ENCODE data around the gene HDAC4.
"Not testable (repeated sequence)": the region's sequence is repeated elsewhere in the genome, so short reads cannot be mapped to it uniquely, and the experiment has no call there.

The HDAC4 gene

GRCh38 chr2:239040152-239040761, 360.6 kb downstream of the HDAC4 start:
- Histone ChIP-seq H3K27ac (ENCODE audit: low read depth, low read length) (no peak overlapping the region), H3K9ac (ENCODE audit: low read depth in 1 of 2, low read length in 2 of 2) (no peak overlapping the region), H3K9me3 (ENCODE audit: control insufficient read depth in 1 of 2, low read length in 2 of 2) (no peaks in the 10 kb centered on the region), H3K36me3 (ENCODE audit: control insufficient read depth in 1 of 2, insufficient read depth in 2 of 2, low read length in 2 of 2) (no peaks in the 10 kb centered on the region), H3K27me3 (ENCODE audit: control insufficient read depth in 1 of 2, insufficient read depth in 2 of 2, low read length in 2 of 2) (no peaks in the 10 kb centered on the region), H3K4me3 (ENCODE audit: low read depth in 1 of 2, low read length in 2 of 2) (no peak overlapping the region), H3K4me1 (ENCODE audit: control insufficient read depth in 1 of 2, insufficient read depth in 2 of 2, low read length in 2 of 2) (no peaks in the 10 kb centered on the region)

- H3K36me3 ChIP-seq (ENCODE audit: control insufficient read depth in 1 of 2, insufficient read depth in 2 of 2, low read length in 2 of 2), result no peaks in the 10 kb centered on the region
- no peak overlapping the region for H3K4me3 ChIP-seq (ENCODE audit: low read depth in 1 of 2, low read length in 2 of 2)
- H3K9me3 ChIP-seq (ENCODE audit: control insufficient read depth in 1 of 2, low read length in 2 of 2), result no peaks in the 10 kb centered on the region
- no peak overlapping the region for H3K9ac ChIP-seq (ENCODE audit: low read depth in 1 of 2, low read length in 2 of 2)
- H3K27ac ChIP-seq (ENCODE audit: low read depth, low read length), result no peak overlapping the region
- H3K4me1 ChIP-seq (ENCODE audit: control insufficient read depth in 1 of 2, insufficient read depth in 2 of 2, low read length in 2 of 2), result no peaks in the 10 kb centered on the region
- peaks cover 0 to under 1% of the 10 kb centered on the region in 2 donors for H3K27me3 ChIP-seq (ENCODE audit: control insufficient read depth in 1 of 2, insufficient read depth in 2 of 2, low read length in 2 of 2)
Measured at GRCh38 chr2:239039479-239039861, 361.4 kb downstream of the HDAC4 start.

GRCh38 chr2:239038773-239039478, 361.9 kb downstream of the HDAC4 start:
- no peaks in the 10 kb centered on the region for H3K4me1 ChIP-seq (ENCODE audit: control insufficient read depth in 1 of 2, insufficient read depth in 2 of 2, low read length in 2 of 2)
- H3K36me3 ChIP-seq (ENCODE audit: control insufficient read depth in 1 of 2, insufficient read depth in 2 of 2, low read length in 2 of 2), result no peaks in the 10 kb centered on the region
- H3K4me3 ChIP-seq (ENCODE audit: low read depth in 1 of 2, low read length in 2 of 2), result no peak overlapping the region
- no peak overlapping the region for H3K27ac ChIP-seq (ENCODE audit: low read depth, low read length)
- H3K9me3 ChIP-seq (ENCODE audit: control insufficient read depth in 1 of 2, low read length in 2 of 2), result no peaks in the 10 kb centered on the region
- no peak overlapping the region for H3K9ac ChIP-seq (ENCODE audit: low read depth in 1 of 2, low read length in 2 of 2)
- H3K27me3 ChIP-seq (ENCODE audit: control insufficient read depth in 1 of 2, insufficient read depth in 2 of 2, low read length in 2 of 2), result peaks cover 0 to 6% of the 10 kb centered on the region in 2 donors

- H3K9ac ChIP-seq (ENCODE audit: low read depth in 1 of 2, low read length in 2 of 2); H3K27ac ChIP-seq (ENCODE audit: low read depth, low read length); H3K4me1 ChIP-seq (ENCODE audit: control insufficient read depth in 1 of 2, insufficient read depth in 2 of 2, low read length in 2 of 2); H3K9me3 ChIP-seq (ENCODE audit: control insufficient read depth in 1 of 2, low read length in 2 of 2); H3K27me3 ChIP-seq (ENCODE audit: control insufficient read depth in 1 of 2, insufficient read depth in 2 of 2, low read length in 2 of 2); H3K36me3 ChIP-seq (ENCODE audit: control insufficient read depth in 1 of 2, insufficient read depth in 2 of 2, low read length in 2 of 2); H3K4me3 ChIP-seq (ENCODE audit: low read depth in 1 of 2, low read length in 2 of 2): not testable (repeated sequence)
Measured at GRCh38 chr2:239038284-239038683, 362.5 kb downstream of the HDAC4 start.

- Histone ChIP-seq H3K36me3 (ENCODE audit: control insufficient read depth in 1 of 2, insufficient read depth in 2 of 2, low read length in 2 of 2) (no peaks in the 10 kb centered on the region), H3K4me1 (ENCODE audit: control insufficient read depth in 1 of 2, insufficient read depth in 2 of 2, low read length in 2 of 2) (no peaks in the 10 kb centered on the region), H3K27me3 (ENCODE audit: control insufficient read depth in 1 of 2, insufficient read depth in 2 of 2, low read length in 2 of 2) (peaks cover 0 to 6% of the 10 kb centered on the region in 2 donors), H3K9ac (ENCODE audit: low read depth in 1 of 2, low read length in 2 of 2) (no peak overlapping the region), H3K27ac (ENCODE audit: low read depth, low read length) (no peak overlapping the region), H3K4me3 (ENCODE audit: low read depth in 1 of 2, low read length in 2 of 2) (no peak overlapping the region), H3K9me3 (ENCODE audit: control insufficient read depth in 1 of 2, low read length in 2 of 2) (no peaks in the 10 kb centered on the region)
Measured at GRCh38 chr2:239037559-239037910, 363.3 kb downstream of the HDAC4 start.

GRCh38 chr2:239036819-239037558, 363.8 kb downstream of the HDAC4 start:
- H3K4me3 ChIP-seq (ENCODE audit: low read depth in 1 of 2, low read length in 2 of 2), result no peak overlapping the region
- H3K9me3 ChIP-seq (ENCODE audit: control insufficient read depth in 1 of 2, low read length in 2 of 2), result no peaks in the 10 kb centered on the region
- H3K27ac ChIP-seq (ENCODE audit: low read depth, low read length), result no peak overlapping the region
- no peaks in the 10 kb centered on the region for H3K4me1 ChIP-seq (ENCODE audit: control insufficient read depth in 1 of 2, insufficient read depth in 2 of 2, low read length in 2 of 2)
- no peaks in the 10 kb centered on the region for H3K36me3 ChIP-seq (ENCODE audit: control insufficient read depth in 1 of 2, insufficient read depth in 2 of 2, low read length in 2 of 2)
- no peak overlapping the region for H3K9ac ChIP-seq (ENCODE audit: low read depth in 1 of 2, low read length in 2 of 2)
- peaks cover 0 to 6% of the 10 kb centered on the region in 2 donors for H3K27me3 ChIP-seq (ENCODE audit: control insufficient read depth in 1 of 2, insufficient read depth in 2 of 2, low read length in 2 of 2)

GRCh38 chr2:239035997-239036731, 364.7 kb downstream of the HDAC4 start:
- H3K4me1 ChIP-seq (ENCODE audit: control insufficient read depth in 1 of 2, insufficient read depth in 2 of 2, low read length in 2 of 2), result no peaks in the 10 kb centered on the region
- no peaks in the 10 kb centered on the region for H3K9me3 ChIP-seq (ENCODE audit: control insufficient read depth in 1 of 2, low read length in 2 of 2)
- peaks cover 0 to 6% of the 10 kb centered on the region in 2 donors for H3K27me3 ChIP-seq (ENCODE audit: control insufficient read depth in 1 of 2, insufficient read depth in 2 of 2, low read length in 2 of 2)
- no peaks in the 10 kb centered on the region for H3K36me3 ChIP-seq (ENCODE audit: control insufficient read depth in 1 of 2, insufficient read depth in 2 of 2, low read length in 2 of 2)
- no peak overlapping the region for H3K27ac ChIP-seq (ENCODE audit: low read depth, low read length)
- no peak overlapping the region for H3K9ac ChIP-seq (ENCODE audit: low read depth in 1 of 2, low read length in 2 of 2)
- H3K4me3 ChIP-seq (ENCODE audit: low read depth in 1 of 2, low read length in 2 of 2), result no peak overlapping the region

- Histone ChIP-seq H3K27ac (ENCODE audit: low read depth, low read length) (no peak overlapping the region), H3K9ac (ENCODE audit: low read depth in 1 of 2, low read length in 2 of 2) (no peak overlapping the region), H3K36me3 (ENCODE audit: control insufficient read depth in 1 of 2, insufficient read depth in 2 of 2, low read length in 2 of 2) (no peaks in the 10 kb centered on the region), H3K4me3 (ENCODE audit: low read depth in 1 of 2, low read length in 2 of 2) (no peak overlapping the region), H3K4me1 (ENCODE audit: control insufficient read depth in 1 of 2, insufficient read depth in 2 of 2, low read length in 2 of 2) (no peaks in the 10 kb centered on the region), H3K27me3 (ENCODE audit: control insufficient read depth in 1 of 2, insufficient read depth in 2 of 2, low read length in 2 of 2) (peaks cover 0 to 6% of the 10 kb centered on the region in 2 donors), H3K9me3 (ENCODE audit: control insufficient read depth in 1 of 2, low read length in 2 of 2) (no peaks in the 10 kb centered on the region)
Measured at GRCh38 chr2:239035361-239035814, 365.4 kb downstream of the HDAC4 start.

- Histone ChIP-seq H3K27ac (ENCODE audit: low read depth, low read length) (no peak overlapping the region), H3K9ac (ENCODE audit: low read depth in 1 of 2, low read length in 2 of 2) (no peak overlapping the region), H3K27me3 (ENCODE audit: control insufficient read depth in 1 of 2, insufficient read depth in 2 of 2, low read length in 2 of 2) (peaks cover 0 to 6% of the 10 kb centered on the region in 2 donors)
Measured at GRCh38 chr2:239034561-239035341, 366.1 kb downstream of the HDAC4 start.

More at GRCh38 chr2:239034561-239035341, 366.1 kb downstream of the HDAC4 start:
- Histone ChIP-seq H3K9me3 (ENCODE audit: control insufficient read depth in 1 of 2, low read length in 2 of 2) (no peaks in the 10 kb centered on the region), H3K4me3 (ENCODE audit: low read depth in 1 of 2, low read length in 2 of 2) (no peak overlapping the region), H3K36me3 (ENCODE audit: control insufficient read depth in 1 of 2, insufficient read depth in 2 of 2, low read length in 2 of 2) (no peaks in the 10 kb centered on the region), H3K4me1 (ENCODE audit: control insufficient read depth in 1 of 2, insufficient read depth in 2 of 2, low read length in 2 of 2) (no peaks in the 10 kb centered on the region)
